Hematopoietic multipotent progenitor cell treated with erythropoietin and hydrocortisone succinate and interleukin-3 and kit ligand, for 17 days (in vitro differentiated cells): Measurements from ENCODE around the gene EFTUD2.
A peak's percentile ranks its signal among the peaks of the same experiment; 100 is the strongest.

ENCODE experiments used
- DNase-seq: peaks from one replicate; pipeline ENCODE4 v3.0.0-alpha.2; 2015; ENCODE audit warnings: low spot score

EFTUD2 gene

GRCh38 chr17:44925731-44926697 lies 26.8 kb upstream of the EFTUD2 start:
- no peak for DNase-seq

DNA sequence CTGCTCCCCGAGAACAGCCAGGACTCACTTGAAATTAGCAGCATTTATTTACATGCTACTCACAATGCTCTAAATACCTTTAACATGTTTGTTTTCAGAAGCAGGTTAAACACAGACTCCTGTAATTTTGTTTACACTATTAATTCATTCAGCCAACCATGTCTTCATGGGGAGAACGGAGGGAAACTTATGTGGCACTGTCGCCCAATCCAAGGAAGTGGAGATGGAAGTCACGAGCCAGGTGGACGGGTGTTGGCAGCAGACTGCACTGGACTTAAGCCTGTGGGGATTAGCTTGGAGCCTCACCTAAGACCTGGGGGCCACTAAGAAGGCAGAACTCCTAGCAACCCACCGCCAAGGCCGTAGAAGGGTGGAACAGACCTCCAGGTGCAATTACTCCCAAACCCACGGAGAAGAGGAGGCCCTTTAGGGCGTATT lies 24.9 kb upstream of the EFTUD2 start:
- DNase-seq: no peak

GRCh38 chr17:44922746-44923470 lies 23.7 kb upstream of the EFTUD2 start:
- DNase-seq: no peak

GRCh38 chr17:44922136-44922535 lies 22.9 kb upstream of the EFTUD2 start:
- no peak for DNase-seq

GRCh38 chr17:44921122-44921882 lies 22.1 kb upstream of the EFTUD2 start:
- no peak for DNase-seq

DNA sequence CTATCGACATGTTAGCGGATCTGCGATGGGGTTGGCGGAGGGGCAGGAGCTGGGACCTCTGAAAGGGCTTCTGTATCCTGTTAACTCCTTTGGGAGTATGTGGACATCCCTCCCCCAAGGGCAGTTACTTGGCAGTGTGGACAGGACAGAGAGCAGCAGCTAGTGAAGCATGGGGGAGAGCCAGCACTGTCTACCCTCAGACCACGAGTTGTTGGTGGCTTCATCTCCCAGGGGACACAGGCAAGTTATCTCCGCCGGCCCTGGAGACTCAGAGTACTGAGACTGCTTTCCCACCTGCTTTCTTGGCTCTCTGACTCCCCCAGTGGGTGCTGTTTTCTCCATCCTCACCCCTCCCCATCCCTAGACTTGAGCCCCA lies 21.3 kb upstream of the EFTUD2 start:
- no peak for DNase-seq

DNA sequence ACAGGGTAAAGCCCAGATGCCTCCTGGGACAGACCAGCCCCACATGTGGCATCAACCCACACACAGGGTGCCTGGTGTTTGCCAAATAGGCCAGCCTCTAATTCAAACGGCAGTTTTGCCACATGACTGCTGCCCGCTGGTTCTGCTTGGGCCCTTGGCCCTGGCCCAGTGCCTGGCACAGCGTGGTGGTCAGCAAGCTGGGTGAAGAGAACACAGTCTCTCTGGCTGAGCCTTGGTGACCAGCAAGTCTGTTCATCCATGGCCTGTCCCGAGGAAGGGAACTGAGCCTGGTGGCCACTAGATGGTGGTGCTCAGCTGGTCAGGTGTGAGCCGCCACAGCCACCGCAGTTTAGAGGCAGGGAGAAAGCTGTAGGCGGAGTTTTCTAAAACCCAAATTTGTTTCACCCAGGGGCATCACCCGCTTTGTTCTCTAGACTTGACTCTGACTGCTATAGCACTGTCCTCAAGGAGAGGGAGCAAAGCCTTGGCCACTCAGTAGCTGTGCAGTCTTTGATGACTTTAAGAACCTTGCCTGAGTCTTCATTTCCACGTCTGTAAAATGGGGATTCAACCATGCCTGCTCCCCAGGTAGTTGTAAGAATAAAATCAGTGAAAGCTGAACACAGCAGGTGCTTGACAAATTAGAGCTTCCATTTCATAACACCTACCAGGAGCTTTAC lies 20.8 kb upstream of the EFTUD2 start:
- DNase-seq: peak; percentile 60

GRCh38 chr17:44919411-44919810 lies 20.2 kb upstream of the EFTUD2 start:
- no peak for DNase-seq

GRCh38 chr17:44918006-44918405 lies 18.8 kb upstream of the EFTUD2 start:
- no peak for DNase-seq

GRCh38 chr17:44917456-44917855 lies 18.2 kb upstream of the EFTUD2 start:
- no peak for DNase-seq

DNA sequence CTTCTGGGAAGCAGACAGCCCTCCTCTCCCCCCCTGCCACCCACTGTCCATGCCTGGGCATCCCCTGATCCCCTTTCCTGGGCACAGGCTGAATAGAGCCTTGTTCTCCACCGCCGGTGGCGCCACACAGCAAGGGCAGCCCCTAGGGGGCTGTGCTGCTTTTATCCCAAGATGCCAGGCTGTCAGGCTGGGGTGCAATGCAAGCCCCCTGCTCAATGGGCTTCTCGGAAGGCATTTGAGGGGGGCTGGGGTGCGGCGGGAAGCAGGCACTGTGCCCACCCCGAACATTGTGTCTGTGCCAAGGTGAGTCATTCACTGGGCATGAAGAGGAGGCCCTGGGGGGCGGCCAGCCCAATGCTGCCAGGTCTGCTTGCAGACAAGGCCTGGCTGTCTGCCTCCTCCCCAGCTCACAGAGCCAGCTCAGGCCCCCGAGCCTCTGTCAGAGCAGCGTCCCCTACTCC lies 17.6 kb upstream of the EFTUD2 start:
- no peak for DNase-seq

- no peak for DNase-seq
Measured at GRCh38 chr17:44915862-44916780, 16.9 kb upstream of the EFTUD2 start.

DNA sequence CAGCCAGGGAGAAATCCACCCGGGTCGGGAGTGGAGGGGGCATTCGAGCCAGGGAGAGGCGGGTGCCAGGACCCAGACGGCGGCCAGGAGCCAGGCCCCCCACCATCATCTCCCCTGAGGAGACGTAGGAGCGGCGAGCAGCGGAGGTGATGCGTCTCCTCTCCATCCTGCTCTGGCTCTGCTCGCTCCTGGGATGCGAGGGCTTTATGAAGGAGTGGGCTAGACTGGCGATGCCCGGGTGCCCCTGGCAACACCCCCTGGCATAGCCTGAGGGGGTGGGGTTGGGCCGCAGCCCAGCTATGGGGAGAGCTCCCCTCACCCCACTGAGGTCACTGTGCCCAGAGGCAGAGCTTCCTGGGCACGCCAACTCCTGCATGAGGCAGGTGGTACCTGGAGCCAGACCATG lies 16.1 kb upstream of the EFTUD2 start, which contains the start of gene GFAP:
GFAP (minus strand) TSS at position 180 of the 406 bp plus-strand sequence; CDS start at position 166, 14 bp downstream.
- DNase-seq: no peak

GRCh38 chr17:44914698-44915271 lies 15.5 kb upstream of the EFTUD2 start:
- DNase-seq: no peak

GRCh38 chr17:44914148-44914547 lies 14.9 kb upstream of the EFTUD2 start:
- DNase-seq: no peak

DNA sequence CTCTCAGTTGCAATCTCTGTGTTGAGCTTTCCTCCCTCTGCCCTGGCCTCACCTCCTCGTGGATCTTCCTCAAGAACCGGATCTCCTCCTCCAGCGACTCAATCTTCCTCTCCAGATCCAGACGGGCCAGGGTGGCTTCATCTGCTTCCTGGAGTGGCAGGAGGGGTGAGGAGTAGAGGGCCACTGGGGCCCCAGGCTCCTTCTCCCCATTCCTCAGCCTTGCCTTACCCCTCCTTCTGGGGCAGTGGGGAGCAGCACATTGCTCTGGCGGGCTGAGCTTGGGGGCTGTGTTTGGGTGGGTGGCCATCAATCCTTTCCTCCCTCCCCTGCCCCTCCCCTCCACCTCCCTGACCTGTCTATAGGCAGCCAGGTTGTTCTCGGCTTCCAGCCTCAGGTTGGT lies 14.4 kb upstream of the EFTUD2 start:
- DNase-seq: no peak

DNA sequence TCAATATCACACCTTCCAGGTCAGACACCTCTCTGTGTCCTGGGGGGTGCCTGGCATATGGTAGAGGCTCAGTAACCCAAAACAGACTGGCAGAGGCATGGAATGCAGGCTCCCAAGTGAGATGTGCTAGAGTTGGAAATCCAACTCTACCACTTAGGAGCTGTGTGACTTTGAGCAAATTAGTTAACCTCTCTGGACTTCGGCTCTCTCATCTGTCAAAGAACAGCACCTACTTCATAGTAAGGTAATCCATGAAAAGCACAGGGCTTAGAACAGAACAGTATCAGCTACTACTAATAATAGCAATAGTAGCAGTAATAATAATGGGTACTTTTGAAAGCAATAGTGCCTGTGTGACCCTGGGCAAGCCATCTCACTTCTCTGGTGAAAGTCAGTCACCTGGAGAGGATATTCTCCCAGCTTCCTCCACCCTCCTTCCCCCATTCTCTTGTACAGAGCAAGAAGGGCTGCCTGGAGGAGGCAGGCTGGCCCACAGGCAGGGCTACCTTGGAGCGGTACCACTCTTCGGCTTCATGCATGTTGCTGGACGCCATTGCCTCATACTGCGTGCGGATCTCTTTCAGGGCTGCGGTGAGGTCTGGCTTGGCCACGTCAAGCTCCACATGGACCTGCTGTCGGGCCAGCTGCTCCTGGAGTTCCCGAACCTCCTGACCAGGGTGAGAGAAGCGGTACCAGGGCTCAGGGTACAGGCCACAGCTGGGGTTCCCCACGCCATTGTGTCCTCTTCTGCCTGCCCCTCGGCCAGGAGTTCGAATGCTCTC lies 13.7 kb upstream of the EFTUD2 start:
- no peak for DNase-seq

GRCh38 chr17:44911133-44912001 lies 12.1 kb upstream of the EFTUD2 start:
- DNase-seq: no peak
